ENCODE results near the gene KIAA1671. TPM values are rescaled to one million over a fixed set of nuclear protein-coding genes. Genes with fewer than 3 reads are reported as not detected.

KIAA1671 gene
- total and polyA plus RNA-seq, 4 donors: 21.7 to 55.2 (median 25.8) TPM

DNA sequence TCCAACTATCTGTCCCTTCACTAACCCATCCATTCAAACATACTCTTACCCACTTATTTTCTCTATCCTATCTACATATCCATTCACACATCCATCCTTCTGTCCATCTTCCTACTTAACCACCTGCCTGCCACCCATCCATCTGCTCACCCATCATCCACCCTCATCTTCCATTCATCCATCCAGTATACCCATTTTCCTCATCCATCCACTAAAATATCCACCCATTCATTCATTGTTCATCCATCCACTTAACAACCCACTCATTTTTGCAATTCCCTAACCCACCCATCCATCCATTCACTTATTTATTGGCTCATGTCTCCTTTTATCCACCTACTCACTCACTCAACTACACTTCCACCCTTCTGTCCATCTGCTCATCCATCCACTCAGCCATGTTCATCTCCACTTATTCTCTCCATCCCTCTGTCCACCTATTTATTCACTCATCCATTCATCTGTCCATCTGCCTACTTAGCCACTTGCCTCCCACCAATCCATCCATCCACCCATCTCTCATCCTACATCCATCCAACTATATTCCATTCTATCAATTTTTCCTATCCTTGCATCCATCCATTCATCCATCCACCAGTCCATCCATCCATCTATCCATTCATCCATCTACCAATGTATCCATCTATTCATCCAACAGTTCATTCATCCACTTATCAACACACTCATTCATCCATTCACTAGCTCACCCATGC, 16.6 kb upstream of the KIAA1671 start:
- H3K9me3 ChIP-seq (ENCODE audit: control insufficient read depth, insufficient read depth, low read length): no peaks in the 10 kb centered on the region
- no peaks in the 10 kb centered on the region for H3K36me3 ChIP-seq (ENCODE audit: control insufficient read depth, insufficient read depth, low read length)
- H3K4me1 ChIP-seq (ENCODE audit: control insufficient read depth, insufficient read depth, low read length): no peaks in the 10 kb centered on the region
- no peak overlapping the region for H3K4me3 ChIP-seq (ENCODE audit: low read depth, low read length)
- H3K27me3 ChIP-seq (ENCODE audit: control insufficient read depth, insufficient read depth, low read length): no peaks in the 10 kb centered on the region
- no peak overlapping the region for H3K27ac ChIP-seq (ENCODE audit: low read depth, low read length)
- DNase-seq (ENCODE audit: low read depth in 4 of 6, low spot score in 6 of 6): no peak

DNA sequence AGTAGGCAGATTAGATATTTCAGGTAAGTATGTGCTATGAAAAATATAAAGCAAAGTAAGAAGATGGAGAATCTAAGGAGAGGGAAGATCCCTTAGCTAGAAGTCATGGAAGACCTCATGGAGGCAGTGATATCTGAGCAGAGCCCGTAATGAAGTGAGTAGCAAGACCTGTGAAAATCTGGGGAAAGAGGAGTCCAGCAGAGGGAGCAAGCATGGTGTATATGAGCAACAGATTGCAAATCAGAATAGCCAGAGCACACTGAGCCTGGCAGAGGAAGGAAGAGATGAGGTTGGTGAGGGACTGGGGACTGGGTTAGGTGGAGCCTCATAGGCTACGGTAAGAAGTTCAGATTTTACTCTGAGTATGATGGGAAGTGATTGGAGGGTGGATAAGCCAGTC, 15.4 kb upstream of the KIAA1671 start:
- 65% methylated on average over 2 of the region's 2 CpGs for WGBS (ENCODE audit: insufficient coverage)
- Histone ChIP-seq H3K36me3 (ENCODE audit: control insufficient read depth, insufficient read depth, low read length) (no peaks in the 10 kb centered on the region), H3K4me1 (ENCODE audit: control insufficient read depth, insufficient read depth, low read length) (no peaks in the 10 kb centered on the region), H3K27me3 (ENCODE audit: control insufficient read depth, insufficient read depth, low read length) (no peaks in the 10 kb centered on the region), H3K9me3 (ENCODE audit: control insufficient read depth, insufficient read depth, low read length) (no peaks in the 10 kb centered on the region), H3K27ac (ENCODE audit: low read depth, low read length) (no peak overlapping the region), H3K4me3 (ENCODE audit: low read depth, low read length) (no peak overlapping the region)
- peak in 1 of 6 donors; percentile 24 for DNase-seq (ENCODE audit: low read depth in 4 of 6, low spot score in 6 of 6)

DNA sequence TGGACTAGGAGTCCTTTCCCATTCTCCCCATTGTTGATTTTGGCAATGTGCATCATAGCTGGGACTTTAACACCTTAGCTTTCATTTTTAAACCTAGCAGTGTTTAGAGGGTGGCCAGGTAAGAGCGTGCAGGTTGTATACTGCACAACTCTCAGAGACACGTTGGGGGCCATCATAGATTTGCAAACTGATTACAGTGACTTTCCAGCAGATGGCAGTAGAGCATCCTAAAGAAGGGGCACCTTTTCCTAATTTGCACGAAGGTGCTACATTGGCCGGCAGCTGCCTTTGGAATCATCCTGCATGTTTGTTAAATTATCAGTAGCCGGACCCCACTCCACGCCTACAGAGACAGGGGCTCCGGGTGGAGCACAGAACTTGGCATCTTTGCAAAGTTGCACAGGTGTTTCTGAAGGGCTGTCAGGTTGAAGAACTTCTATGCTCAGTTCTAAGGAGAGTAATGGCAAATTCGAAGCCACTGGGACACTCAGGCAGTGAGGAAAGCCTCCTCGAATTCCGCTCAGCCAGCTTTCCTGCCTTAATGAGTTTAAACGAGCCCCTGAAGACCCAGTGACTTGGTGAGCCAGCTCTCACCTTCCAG, 13.7 kb upstream of the KIAA1671 start:
- DNase-seq (ENCODE audit: low read depth in 4 of 6, low spot score in 6 of 6): peak in 3 of 6 donors; percentile 37 to 82 (median 69)
- no peaks in the 10 kb centered on the region for H3K27me3 ChIP-seq (ENCODE audit: control insufficient read depth, insufficient read depth, low read length)
- no peak overlapping the region for H3K4me3 ChIP-seq (ENCODE audit: low read depth, low read length)
- no peaks in the 10 kb centered on the region for H3K9me3 ChIP-seq (ENCODE audit: control insufficient read depth, insufficient read depth, low read length)
- WGBS (ENCODE audit: insufficient coverage): 30% methylated on average over 11 of the region's 11 CpGs
- H3K4me1 ChIP-seq (ENCODE audit: control insufficient read depth, insufficient read depth, low read length): no peaks in the 10 kb centered on the region
- no peak overlapping the region for H3K27ac ChIP-seq (ENCODE audit: low read depth, low read length)
- no peaks in the 10 kb centered on the region for H3K36me3 ChIP-seq (ENCODE audit: control insufficient read depth, insufficient read depth, low read length)

DNA sequence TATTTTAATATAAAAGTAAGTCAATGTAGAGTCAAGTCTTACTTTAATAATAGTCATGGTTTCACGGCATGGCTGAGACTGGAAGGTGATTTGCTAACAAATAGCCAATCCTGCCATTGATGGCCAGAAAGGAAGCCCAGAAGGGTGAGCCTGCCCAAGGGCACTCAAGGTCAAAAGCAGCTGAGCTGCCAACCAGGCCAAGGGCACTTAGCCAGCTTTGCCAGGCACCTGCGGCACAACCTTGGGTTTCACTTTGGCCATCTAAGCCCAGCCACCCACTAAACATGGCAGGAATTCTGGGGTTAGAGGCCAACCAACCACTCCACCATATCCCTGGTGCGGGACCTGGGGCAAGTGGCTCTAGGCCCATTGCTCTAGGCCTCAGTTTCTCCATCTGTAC, 10.2 kb upstream of the KIAA1671 start:
- Histone ChIP-seq H3K27ac (ENCODE audit: low read depth, low read length) (no peak overlapping the region), H3K4me1 (ENCODE audit: control insufficient read depth, insufficient read depth, low read length) (no peaks in the 10 kb centered on the region), H3K4me3 (ENCODE audit: low read depth, low read length) (no peak overlapping the region), H3K27me3 (ENCODE audit: control insufficient read depth, insufficient read depth, low read length) (no peaks in the 10 kb centered on the region), H3K9me3 (ENCODE audit: control insufficient read depth, insufficient read depth, low read length) (no peaks in the 10 kb centered on the region), H3K36me3 (ENCODE audit: control insufficient read depth, insufficient read depth, low read length) (no peaks in the 10 kb centered on the region)
- DNase-seq (ENCODE audit: low read depth in 4 of 6, low spot score in 6 of 6): no peak
- 89% methylated on average over 2 of the region's 3 CpGs for WGBS (ENCODE audit: insufficient coverage)

DNA sequence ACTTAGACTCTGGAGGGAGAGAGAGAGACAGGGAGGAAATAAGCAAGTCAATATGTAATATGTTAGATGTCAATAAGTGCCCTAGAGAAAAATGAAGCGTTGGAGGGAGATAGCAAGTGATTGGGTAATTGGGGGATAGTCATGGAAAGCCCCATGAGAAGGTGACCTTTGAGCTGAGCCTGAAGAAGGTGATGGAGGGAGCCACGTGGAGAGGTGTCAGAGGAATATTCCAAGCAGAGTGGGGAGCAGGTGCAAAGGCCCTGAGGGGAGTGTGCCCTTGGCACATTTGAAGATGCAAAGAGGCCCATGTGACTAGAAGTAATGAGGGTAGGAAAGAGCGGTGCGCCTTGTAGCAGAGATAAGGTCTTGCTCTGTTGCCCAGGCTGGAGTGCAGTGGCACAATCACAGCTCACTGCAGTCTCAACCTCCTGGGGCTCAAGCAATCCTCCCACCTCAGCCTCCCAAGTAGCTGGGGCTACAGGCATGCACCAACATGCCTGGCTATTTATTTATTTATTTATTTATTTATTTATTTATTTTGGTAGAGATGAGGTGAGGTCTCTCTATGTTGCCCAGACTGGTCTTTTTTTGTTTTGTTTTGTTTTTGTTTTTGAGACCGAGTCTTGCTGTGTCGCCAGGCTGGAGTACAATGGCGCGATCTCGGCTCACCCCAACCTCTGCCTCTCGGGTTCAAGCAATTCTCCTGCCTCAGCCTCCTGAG, 8.1 kb upstream of the KIAA1671 start:
- 92% methylated on average over 5 of the region's 10 CpGs for WGBS (ENCODE audit: insufficient coverage)
- no peaks in the 10 kb centered on the region for H3K9me3 ChIP-seq (ENCODE audit: control insufficient read depth, insufficient read depth, low read length)
- no peak overlapping the region for H3K4me3 ChIP-seq (ENCODE audit: low read depth, low read length)
- H3K36me3 ChIP-seq (ENCODE audit: control insufficient read depth, insufficient read depth, low read length): no peaks in the 10 kb centered on the region
- no peaks in the 10 kb centered on the region for H3K27me3 ChIP-seq (ENCODE audit: control insufficient read depth, insufficient read depth, low read length)
- DNase-seq (ENCODE audit: low read depth in 4 of 6, low spot score in 6 of 6): no peak
- H3K27ac ChIP-seq (ENCODE audit: low read depth, low read length): no peak overlapping the region
- no peaks in the 10 kb centered on the region for H3K4me1 ChIP-seq (ENCODE audit: control insufficient read depth, insufficient read depth, low read length)

DNA sequence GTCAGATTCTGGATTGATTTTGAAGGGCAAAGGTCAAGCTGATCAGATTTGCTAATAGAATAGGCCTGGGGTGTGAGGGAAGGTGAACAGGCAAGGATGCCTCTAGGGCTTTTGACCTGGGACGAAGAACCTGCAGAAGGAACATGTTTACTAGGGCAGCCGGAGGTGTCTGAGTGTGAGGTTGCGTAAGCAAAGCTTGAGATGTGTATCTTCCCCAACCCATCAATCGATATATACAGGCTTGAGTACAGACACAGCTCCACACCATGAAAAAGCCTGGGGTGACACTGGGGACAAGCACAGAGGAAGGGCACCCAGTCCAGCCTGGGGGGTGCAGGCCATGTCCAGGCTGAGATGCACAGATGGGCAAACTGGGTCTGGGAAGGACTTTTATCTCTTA, 7.1 kb upstream of the KIAA1671 start:
- peaks cover 4% of the 10 kb centered on the region for H3K4me1 ChIP-seq (ENCODE audit: control insufficient read depth, insufficient read depth, low read length)
- no peak overlapping the region for H3K4me3 ChIP-seq (ENCODE audit: low read depth, low read length)
- H3K9me3 ChIP-seq (ENCODE audit: control insufficient read depth, insufficient read depth, low read length): no peaks in the 10 kb centered on the region
- H3K36me3 ChIP-seq (ENCODE audit: control insufficient read depth, insufficient read depth, low read length): no peaks in the 10 kb centered on the region
- H3K27ac ChIP-seq (ENCODE audit: low read depth, low read length): no peak overlapping the region
- DNase-seq (ENCODE audit: low read depth in 4 of 6, low spot score in 6 of 6): no peak
- H3K27me3 ChIP-seq (ENCODE audit: control insufficient read depth, insufficient read depth, low read length): no peaks in the 10 kb centered on the region
- WGBS (ENCODE audit: insufficient coverage): 100% methylated on average over 1 of the region's 4 CpGs

DNA sequence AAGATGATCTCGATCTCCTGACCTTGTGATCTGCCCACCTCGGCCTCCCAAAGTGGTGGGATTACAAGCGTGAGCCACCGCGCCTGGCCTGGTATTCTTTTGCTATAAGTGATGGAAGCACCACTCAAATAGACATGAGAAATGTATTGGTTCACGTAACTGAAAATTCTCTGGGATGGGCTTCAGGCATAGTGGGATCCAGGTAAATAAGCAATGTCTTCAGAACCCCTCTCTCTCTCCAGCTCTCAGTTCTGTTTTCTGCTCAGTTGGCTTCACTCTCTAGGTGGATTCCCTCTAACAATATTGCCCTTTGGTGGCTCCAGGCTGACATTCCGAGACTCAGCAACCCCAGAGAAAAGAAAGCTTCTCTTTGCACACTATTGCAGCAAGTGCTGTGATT, 5.1 kb upstream of the KIAA1671 start:
- no peaks in the 10 kb centered on the region for H3K9me3 ChIP-seq (ENCODE audit: control insufficient read depth, insufficient read depth, low read length)
- no peak overlapping the region for H3K4me3 ChIP-seq (ENCODE audit: low read depth, low read length)
- 90% methylated on average over 3 of the region's 7 CpGs for WGBS (ENCODE audit: insufficient coverage)
- H3K4me1 ChIP-seq (ENCODE audit: control insufficient read depth, insufficient read depth, low read length): peaks cover 13% of the 10 kb centered on the region
- H3K27ac ChIP-seq (ENCODE audit: low read depth, low read length): no peak overlapping the region
- H3K36me3 ChIP-seq (ENCODE audit: control insufficient read depth, insufficient read depth, low read length): no peaks in the 10 kb centered on the region
- H3K27me3 ChIP-seq (ENCODE audit: control insufficient read depth, insufficient read depth, low read length): no peaks in the 10 kb centered on the region
- DNase-seq (ENCODE audit: low read depth in 4 of 6, low spot score in 6 of 6): no peak

DNA sequence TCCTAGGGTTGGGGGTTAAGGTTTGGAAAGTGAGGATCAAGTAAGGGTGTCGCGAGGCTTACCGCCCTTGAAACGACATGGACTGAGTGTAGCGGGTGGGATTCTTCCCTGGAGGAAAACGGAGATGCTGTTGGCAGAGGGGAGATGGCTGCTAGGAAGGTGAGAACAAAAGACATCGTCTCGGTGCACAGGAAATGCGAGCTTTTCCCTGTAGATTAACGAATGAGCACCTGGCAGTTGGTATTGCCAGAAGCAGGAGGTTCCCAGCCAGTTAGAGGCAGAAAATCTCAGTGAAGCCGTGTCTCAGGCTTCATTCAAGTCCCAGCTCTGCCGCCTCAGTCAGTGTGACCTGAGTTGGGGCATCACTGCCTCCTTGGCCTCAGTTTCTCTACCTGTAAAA, 4.6 kb upstream of the KIAA1671 start:
- Histone ChIP-seq H3K27ac (ENCODE audit: low read depth, low read length) (no peak overlapping the region), H3K36me3 (ENCODE audit: control insufficient read depth, insufficient read depth, low read length) (no peaks in the 10 kb centered on the region), H3K27me3 (ENCODE audit: control insufficient read depth, insufficient read depth, low read length) (no peaks in the 10 kb centered on the region), H3K4me3 (ENCODE audit: low read depth, low read length) (no peak overlapping the region), H3K9me3 (ENCODE audit: control insufficient read depth, insufficient read depth, low read length) (no peaks in the 10 kb centered on the region), H3K4me1 (ENCODE audit: control insufficient read depth, insufficient read depth, low read length) (peaks cover 15% of the 10 kb centered on the region)
- 66% methylated on average over 12 of the region's 12 CpGs for WGBS (ENCODE audit: insufficient coverage)
- DNase-seq (ENCODE audit: low read depth in 4 of 6, low spot score in 6 of 6): no peak

DNA sequence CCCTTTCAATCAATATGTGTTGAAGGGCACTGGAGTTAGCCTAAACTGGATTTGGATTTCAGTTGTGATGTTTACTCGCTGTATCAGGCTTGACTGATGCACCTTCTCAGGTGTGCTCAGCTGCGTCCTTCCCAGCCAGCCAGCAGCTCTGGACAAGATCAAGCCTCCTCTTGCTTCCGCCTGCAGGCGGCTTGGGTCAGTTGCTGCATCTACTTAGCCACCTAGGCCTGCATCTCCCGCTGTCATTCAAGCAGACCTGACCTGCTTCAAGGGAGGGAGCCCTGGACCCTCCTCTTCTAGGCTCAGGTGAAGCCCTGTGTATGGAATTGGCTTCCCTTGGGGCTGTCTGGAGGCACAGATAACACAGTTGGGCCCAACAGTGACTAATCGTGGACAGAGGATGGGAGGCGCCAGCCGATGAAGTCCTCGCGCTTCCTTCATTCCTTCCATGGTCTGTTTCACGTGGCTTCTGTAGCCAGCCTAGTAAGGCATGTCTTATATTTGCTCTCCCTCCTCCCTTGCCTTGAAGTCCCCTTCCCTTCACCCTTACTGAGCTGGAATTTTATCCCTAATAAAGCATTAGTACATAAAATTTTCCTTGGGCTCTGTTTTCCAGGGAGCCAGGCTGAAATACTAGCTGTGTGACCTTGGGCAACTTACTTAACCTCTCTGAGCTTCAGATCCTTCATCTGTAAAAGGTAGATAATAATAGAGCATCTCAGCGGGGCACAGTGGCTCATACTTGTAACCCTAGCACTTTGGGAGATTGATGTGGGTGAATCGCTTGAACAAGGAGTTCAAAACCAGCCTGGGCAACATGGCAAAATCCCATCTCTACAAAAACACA, 3.9 kb upstream of the KIAA1671 start:
- no peak overlapping the region for H3K4me3 ChIP-seq (ENCODE audit: low read depth, low read length)
- H3K4me1 ChIP-seq (ENCODE audit: control insufficient read depth, insufficient read depth, low read length): peaks cover 21% of the 10 kb centered on the region
- no peaks in the 10 kb centered on the region for H3K36me3 ChIP-seq (ENCODE audit: control insufficient read depth, insufficient read depth, low read length)
- no peaks in the 10 kb centered on the region for H3K9me3 ChIP-seq (ENCODE audit: control insufficient read depth, insufficient read depth, low read length)
- no peak for DNase-seq (ENCODE audit: low read depth in 4 of 6, low spot score in 6 of 6)
- H3K27ac ChIP-seq (ENCODE audit: low read depth, low read length): no peak overlapping the region
- WGBS (ENCODE audit: insufficient coverage): 82% methylated on average over 10 of the region's 13 CpGs
- H3K27me3 ChIP-seq (ENCODE audit: control insufficient read depth, insufficient read depth, low read length): no peaks in the 10 kb centered on the region
